Measurements from ENCODE around the gene KCNK7.
A peak's percentile ranks its signal among the peaks of the same experiment; 100 is the strongest.
"Not testable (repeated sequence)": the region's sequence is repeated elsewhere in the genome, so short reads cannot be mapped to it uniquely, and the experiment has no call there.

The KCNK7 gene, protein sequence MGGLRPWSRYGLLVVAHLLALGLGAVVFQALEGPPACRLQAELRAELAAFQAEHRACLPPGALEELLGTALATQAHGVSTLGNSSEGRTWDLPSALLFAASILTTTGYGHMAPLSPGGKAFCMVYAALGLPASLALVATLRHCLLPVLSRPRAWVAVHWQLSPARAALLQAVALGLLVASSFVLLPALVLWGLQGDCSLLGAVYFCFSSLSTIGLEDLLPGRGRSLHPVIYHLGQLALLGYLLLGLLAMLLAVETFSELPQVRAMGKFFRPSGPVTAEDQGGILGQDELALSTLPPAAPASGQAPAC

GRCh38 chr11:65595543-65596281 is at the start of gene KCNK7:
TSS of gene KCNK7 (minus strand) at chr11:65595800. CDS start at chr11:65595772, 28 bp downstream.
- no peak for DNase-seq

DNA sequence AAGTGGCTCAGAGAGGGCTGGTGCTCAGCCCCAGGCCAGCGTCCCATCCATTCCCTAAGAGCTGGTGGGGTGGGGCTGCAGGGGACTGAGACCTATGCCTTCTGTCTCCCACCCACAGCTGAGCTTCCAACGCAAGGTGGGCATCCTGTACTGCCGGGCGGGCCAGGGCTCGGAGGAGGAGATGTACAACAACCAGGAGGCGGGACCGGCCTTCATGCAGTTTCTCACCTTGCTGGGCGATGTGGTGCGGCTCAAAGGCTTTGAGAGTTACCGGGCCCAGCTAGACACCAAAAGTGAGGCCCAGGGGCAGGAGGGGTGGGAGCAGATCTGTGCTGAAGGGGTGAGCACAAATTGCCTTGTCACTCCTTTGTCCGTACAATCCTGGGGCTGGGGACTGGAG is 49.2 kb upstream of the KCNK7 start:
- DNase-seq = no peak

- peak; percentile 37 for DNase-seq
These were observed 48.4 kb upstream of the KCNK7 start for GRCh38 chr11:65643971-65644370.

DNA sequence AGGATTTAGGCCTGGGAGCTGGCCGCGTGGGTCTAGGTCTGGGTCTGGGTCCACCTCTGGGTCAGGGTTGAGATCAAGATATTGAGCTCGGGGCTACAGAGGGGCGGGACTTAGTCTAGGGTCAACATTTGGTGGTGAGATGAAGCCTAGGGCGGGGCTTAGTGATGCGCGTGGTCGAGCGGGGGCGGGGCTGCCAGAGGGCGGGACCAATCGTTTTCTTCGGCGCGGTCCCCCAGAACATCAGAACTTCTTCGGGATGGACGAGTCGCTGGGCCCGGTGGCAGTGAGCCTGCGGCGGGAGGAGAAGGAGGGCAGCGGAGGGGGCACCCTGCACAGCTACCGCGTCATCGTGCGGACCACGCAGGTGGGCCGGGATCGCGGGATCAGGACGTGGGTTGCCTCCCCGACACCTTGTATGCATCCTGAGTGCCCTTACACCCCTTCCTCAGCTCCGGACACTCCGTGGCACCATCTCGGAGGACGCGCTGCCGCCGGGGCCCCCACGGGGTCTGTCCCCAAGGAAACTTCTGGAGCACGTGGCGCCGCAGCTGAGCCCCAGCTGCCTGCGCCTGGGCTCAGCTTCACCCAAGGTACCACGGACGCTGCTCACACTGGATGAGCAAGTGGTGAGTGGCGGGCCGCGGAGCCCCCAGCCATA is 46.5 kb upstream of the KCNK7 start:
- DNase-seq = no peak

DNA sequence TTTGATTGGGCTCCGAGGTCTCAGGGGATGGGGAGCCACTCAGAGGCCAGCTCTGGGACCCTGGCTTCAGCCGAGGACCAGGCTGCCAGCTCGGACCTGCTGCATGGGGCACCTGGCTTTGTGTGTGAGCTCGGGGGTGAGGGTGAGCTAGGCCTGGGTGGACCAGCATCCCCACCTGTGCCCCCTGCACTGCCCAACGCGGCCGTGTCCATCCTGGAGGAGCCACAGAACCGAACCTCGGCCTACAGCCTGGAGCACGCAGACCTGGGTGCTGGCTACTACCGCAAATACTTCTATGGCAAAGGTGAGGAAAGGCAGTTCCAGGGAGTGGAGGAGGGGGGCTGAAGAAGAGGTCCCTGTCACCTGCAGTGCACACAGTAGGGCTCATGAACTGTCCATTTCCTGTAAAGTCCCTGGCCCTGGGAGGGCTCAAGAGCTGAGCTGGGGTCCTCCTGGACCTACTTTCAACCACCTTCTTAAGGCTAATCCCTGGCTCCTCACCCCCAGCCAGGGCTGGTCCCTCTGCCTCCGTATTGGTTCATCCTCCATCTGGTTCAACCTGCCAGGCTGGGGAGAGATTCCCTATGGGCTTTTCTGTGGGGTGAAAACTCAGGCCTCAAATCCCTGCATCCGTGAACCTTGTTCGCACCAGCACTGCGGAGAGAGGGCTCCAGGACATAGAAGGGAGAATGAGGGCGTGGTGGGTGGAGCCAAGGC is 45.9 kb upstream of the KCNK7 start:
- DNase-seq = no peak

DNA sequence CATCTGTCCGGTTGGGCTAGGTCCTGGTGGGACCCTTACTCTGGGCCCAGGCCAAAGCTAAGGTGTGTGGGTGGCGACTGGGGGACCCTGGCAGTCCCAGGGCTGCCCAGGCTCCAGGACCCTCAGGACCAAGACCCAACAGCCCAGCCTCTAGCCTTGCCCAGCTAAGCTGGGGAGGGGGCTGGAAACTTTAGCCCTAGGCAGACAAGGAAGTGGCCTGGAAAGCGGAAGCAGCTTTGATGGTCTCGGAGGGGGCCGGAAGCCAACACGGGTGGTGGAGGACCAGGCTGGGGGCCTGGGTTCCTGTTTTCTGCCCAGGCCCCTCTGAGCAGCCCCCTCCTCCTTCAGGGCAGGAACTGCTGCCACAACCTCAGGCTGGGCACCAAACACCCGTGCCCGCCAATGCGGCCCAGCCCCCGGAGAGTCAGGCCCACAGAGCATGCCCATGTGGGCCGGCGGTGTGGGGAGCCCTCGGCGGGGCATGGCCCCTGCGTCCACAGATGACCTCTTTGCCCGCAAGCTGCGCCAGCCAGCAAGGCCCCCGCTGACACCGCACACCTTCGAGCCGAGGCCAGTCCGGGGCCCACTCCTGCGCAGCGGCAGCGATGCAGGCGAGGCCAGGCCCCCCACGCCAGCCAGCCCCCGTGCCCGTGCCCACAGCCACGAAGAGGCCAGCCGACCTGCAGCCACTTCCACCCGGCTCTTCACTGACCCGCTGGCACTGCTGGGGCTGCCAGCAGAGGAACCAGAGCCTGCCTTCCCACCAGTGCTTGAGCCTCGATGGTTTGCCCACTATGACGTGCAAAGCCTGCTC is 45.1 kb upstream of the KCNK7 start:
- DNase-seq = peak; percentile 62

DNA sequence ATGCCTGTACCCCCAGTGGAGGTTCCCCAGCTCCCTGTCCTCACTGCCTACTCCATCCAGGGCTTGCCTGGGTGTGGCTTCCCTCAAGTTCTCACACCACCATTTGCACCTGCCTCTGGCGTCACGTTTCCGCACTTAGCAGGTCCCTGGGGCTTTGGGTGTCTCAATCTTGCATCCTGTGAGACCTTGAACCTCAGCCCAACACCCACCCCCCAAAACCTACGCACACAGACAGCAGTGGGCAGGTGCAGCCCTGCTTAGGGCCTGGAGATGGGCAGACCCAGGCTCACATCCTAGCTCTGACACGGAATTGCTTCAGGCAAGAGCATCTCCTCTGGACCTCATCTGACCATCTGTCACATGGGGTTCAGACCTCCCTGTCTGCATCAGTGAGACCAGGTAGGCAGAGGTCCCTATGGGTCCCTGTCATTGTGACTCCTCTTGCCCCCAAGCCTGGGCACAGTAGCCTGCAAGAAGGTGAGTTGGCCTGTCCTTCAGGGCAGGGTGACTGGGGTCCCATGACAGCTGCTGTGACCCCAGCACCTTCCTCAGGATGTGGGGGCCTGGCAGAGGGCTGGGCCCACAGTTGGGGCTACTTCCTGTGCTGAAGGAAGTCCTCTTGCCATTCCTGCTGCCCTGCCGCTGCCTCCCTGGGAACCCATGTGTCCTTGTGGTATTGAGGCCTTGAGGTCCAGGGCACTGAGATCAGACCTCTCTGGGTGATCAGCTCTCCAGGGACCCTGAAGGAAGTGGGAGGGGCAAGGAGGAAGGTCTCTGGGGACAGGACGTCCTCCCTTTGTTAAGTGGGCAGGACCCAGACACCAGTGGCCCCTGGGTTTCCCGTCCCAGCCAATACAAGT is 44.3 kb upstream of the KCNK7 start:
- peak; percentile 88 for DNase-seq

- not testable (repeated sequence) for DNase-seq
These were observed 43.6 kb upstream of the KCNK7 start for GRCh38 chr11:65639228-65639597.

DNA sequence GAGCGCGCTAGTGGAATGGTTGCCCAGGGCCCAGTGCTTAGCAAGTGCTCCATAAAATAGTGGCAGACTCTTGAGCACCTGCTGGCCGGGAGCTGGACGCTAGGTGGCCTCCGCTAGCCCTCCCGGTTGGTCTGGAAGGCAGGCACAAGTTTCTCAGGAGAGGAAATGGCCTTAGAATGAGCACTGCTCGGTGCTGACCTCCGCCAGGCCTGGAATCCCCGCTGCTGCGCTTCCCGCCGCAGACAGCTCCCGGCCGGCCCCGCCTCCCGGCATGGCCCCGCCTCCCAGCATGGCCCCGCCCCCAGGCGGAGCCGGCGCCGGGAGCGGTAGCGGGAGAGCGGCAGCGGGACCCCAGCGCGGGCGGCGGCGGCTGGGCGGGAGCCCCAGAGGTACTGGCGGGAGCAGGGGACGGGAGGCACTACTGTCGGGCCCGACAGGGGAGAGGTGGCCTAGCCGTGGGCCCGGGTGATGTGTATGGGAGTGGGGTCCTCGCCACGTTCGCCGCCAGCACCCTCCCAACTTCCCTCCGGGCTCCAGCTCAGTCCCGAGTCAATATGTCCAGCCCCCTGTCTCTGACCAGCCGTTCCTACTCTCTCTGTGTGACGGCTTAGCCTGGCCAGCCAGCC is 42.3 kb upstream of the KCNK7 start, which contains the start of gene SIPA1:
TSS of gene SIPA1 (plus strand) at position 308 of the 626 bp plus-strand sequence. CDS start 2,821 bp downstream, outside the sequence.
- peak; percentile 78 for DNase-seq

DNA sequence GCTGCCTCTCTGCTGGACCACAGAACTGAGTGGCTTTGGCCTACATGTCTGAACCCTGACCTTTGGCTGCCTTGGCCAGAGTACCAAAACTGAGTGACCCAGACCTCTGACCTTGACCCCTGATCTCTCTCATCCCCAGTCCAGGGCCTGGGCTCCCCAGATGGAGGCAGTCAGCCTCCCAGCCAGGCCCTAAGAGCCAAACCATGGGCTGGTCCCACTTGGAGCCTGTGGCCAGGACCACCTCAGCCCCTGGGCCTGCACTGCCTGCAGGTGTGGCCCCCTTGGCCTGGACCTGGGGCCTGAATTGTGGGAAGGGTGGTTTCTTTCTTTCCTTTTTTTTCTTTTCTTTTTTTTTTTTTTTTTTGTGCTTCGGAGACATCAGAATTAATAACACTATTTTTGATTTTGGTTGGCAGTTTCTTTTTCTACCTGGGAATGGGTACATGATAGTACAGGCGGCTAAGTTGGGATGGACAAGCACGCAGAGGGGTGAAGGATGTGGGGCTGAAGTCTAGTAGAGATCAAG is 41.5 kb upstream of the KCNK7 start:
- DNase-seq = no peak

- no peak for DNase-seq
These were observed 40.8 kb upstream of the KCNK7 start for GRCh38 chr11:65636108-65637031.

- no peak for DNase-seq
These were observed 39.5 kb upstream of the KCNK7 start for GRCh38 chr11:65634905-65635731.

DNA sequence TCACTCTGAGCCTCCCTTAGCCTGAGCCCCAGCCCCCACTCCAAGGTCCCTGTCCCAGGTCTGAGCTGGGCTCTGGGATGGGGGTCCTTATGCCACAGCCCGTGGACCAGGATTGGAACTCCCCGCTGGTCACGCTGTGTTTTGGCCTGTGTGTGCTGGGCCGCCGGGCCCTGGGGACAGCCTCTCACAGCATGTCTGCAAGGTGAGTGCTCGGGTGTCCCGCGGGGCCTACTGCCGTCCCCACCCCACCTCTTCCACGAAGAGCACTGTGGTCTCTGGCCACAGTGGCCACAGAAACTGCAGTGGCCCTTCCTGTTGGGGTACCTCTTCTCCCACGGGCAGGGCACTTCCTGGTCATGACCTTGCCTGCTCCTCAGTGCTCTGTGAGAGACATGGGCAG is 38.8 kb upstream of the KCNK7 start:
- no peak for DNase-seq

- no peak for DNase-seq
These were observed 38.5 kb upstream of the KCNK7 start for GRCh38 chr11:65634109-65634436.

GRCh38 chr11:65633390-65634108 is 37.9 kb upstream of the KCNK7 start:
- no peak for DNase-seq

DNA sequence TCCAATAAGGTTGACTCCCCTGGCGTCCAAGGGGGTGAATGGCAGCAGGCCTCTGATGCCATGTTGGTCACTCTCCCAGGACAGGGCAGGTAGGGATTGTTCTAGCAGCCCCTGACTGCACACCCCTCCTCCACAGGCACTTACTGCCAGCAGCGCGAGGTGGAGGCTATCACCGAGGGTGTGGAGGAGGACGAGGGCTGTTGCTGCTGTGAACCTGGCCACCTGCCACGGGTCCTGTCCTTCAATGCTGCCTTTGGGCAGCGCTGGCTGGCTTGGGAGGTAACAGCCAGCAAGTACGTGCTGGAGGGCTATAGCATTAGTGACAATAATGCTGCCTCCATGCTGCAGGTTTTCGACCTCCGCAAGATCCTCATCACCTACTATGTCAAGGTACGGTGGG is 34.6 kb upstream of the KCNK7 start:
- no peak for DNase-seq

- no peak for DNase-seq
These were observed 34.0 kb upstream of the KCNK7 start for GRCh38 chr11:65629579-65629978.

- no peak for DNase-seq
These were observed 31.6 kb upstream of the KCNK7 start for GRCh38 chr11:65627202-65627601.
